ENCODE measurements around the gene OR10G2.

DNA sequence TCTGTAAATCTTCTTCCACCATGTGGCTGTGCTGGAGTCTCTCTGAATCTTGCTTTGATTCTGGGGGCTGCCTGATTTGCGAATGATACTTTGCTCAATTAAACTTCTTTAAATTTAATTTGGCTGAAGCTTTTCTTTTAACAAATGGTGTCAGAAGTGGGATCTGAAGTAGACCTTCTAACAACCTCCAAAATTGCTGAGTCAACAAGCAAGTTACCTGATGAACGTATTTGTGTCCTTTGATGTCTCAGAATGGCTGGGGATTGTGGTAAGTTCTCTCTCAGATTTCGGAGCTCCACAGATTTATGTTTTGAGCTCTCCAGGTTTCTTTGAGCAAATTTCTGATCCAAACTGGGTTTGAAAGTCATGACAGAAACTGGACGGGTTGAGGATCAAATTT lies 40.8 kb upstream of the OR10G2 start:
- no peak for TF ChIP-seq CTCF (optimal IDR thresholded peaks at IDR 0.05 in 1 of 3, IDR thresholded peaks at IDR 0.05 in 1 of 3, conservative IDR thresholded peaks at IDR 0.05 in 1 of 3; ENCODE audit: extremely low read depth in 1 of 3, insufficient read depth in 2 of 3, low read length in 3 of 3)
- TF ChIP-seq EZH2 (IDR thresholded peaks at IDR 0.05; ENCODE audit: low read length), result no peak
